HG03378 (cell line): Measurements from ENCODE around the gene CTNS.
A peak's percentile ranks its signal among the peaks of the same experiment; 100 is the strongest.

Experiments
- ATAC-seq: cut with Tn5 transposase; IDR thresholded peaks from one replicate; pipeline ENCODE4 v1.9.1; 2021; ENCODE audit warnings: mild to moderate bottlenecking, moderate library complexity; ENCODE audit not compliant: unreplicated experiment

Gene CTNS

GRCh38 chr17:3622977-3623594, 13.5 kb upstream of the CTNS start:
- ATAC-seq = no peak

- ATAC-seq = no peak
These were observed 9.5 kb upstream of the CTNS start for GRCh38 chr17:3626831-3627768.

GRCh38 chr17:3627769-3628167, 8.8 kb upstream of the CTNS start:
- no peak for ATAC-seq

GRCh38 chr17:3630781-3631180, 5.8 kb upstream of the CTNS start:
- no peak for ATAC-seq

GRCh38 chr17:3632287-3632686, 4.3 kb upstream of the CTNS start:
- ATAC-seq = no peak

- ATAC-seq = peak; percentile 29
These were observed 946 bp upstream of the CTNS start for GRCh38 chr17:3635474-3636153.

GRCh38 chr17:3636908-3637373, 381 bp downstream of the CTNS start:
- peak; percentile 7 for ATAC-seq

GRCh38 chr17:3639981-3640596, 3.5 kb downstream of the CTNS start:
- ATAC-seq = no peak

- ATAC-seq = no peak
These were observed 4.5 kb downstream of the CTNS start for GRCh38 chr17:3641014-3641413.

- no peak for ATAC-seq
These were observed 5.3 kb downstream of the CTNS start for GRCh38 chr17:3641717-3642486.

- no peak for ATAC-seq
These were observed 7.4 kb downstream of the CTNS start for GRCh38 chr17:3643889-3644349.

GRCh38 chr17:3645310-3645709, 8.8 kb downstream of the CTNS start:
- ATAC-seq = no peak

GRCh38 chr17:3647251-3647650, 10.7 kb downstream of the CTNS start:
- ATAC-seq = no peak

GRCh38 chr17:3647769-3648555, 11.4 kb downstream of the CTNS start:
- ATAC-seq = no peak

- ATAC-seq = no peak
These were observed 19.2 kb downstream of the CTNS start for GRCh38 chr17:3655766-3656165.

- ATAC-seq = no peak
These were observed 19.8 kb downstream of the CTNS start for GRCh38 chr17:3656353-3656752.

- no peak for ATAC-seq
These were observed 20.4 kb downstream of the CTNS start for GRCh38 chr17:3656755-3657587.

- no peak for ATAC-seq
These were observed 21.0 kb downstream of the CTNS start for GRCh38 chr17:3657588-3657869.
